ENCODE data around the gene CRTC1.
"Not testable (repeated sequence)": the region's sequence is repeated elsewhere in the genome, so short reads cannot be mapped to it uniquely, and the experiment has no call there.

The CRTC1 gene

GRCh38 chr19:18704054-18704453 is 20.6 kb downstream of the CRTC1 start:
- no peak for DNase-seq

- peak; percentile 41 for DNase-seq
Measured at GRCh38 chr19:18704971-18705370, 21.5 kb downstream of the CRTC1 start.

- no peak for DNase-seq
Measured at GRCh38 chr19:18708452-18709231, 25.2 kb downstream of the CRTC1 start.

GRCh38 chr19:18709546-18709945 is 26.1 kb downstream of the CRTC1 start:
- no peak for DNase-seq

- DNase-seq = no peak
Measured at GRCh38 chr19:18710186-18710585, 26.7 kb downstream of the CRTC1 start.

- DNase-seq = peak; percentile 31
Measured at GRCh38 chr19:18710996-18711751, 27.7 kb downstream of the CRTC1 start.

GRCh38 chr19:18711893-18712292 is 28.4 kb downstream of the CRTC1 start:
- DNase-seq = no peak

- DNase-seq = peak; percentile 77
Measured at GRCh38 chr19:18712981-18713380, 29.5 kb downstream of the CRTC1 start.

- no peak for DNase-seq
Measured at GRCh38 chr19:18713550-18714117, 30.2 kb downstream of the CRTC1 start.

GRCh38 chr19:18715416-18715815 is 31.9 kb downstream of the CRTC1 start:
- DNase-seq = no peak

GRCh38 chr19:18716857-18717256 is 33.4 kb downstream of the CRTC1 start:
- DNase-seq = no peak

GRCh38 chr19:18717601-18718000 is 34.1 kb downstream of the CRTC1 start:
- DNase-seq = no peak

- no peak for DNase-seq
Measured at GRCh38 chr19:18718015-18718526, 34.6 kb downstream of the CRTC1 start.

- no peak for DNase-seq
Measured at GRCh38 chr19:18718846-18719458, 35.5 kb downstream of the CRTC1 start.

- DNase-seq = no peak
Measured at GRCh38 chr19:18719541-18719940, 36.1 kb downstream of the CRTC1 start.

- peak; percentile 57 for DNase-seq
Measured at GRCh38 chr19:18723871-18724377, 40.4 kb downstream of the CRTC1 start.

- DNase-seq = peak; percentile 19
Measured at GRCh38 chr19:18725841-18726770, 42.6 kb downstream of the CRTC1 start.

GRCh38 chr19:18726846-18727245 is 43.4 kb downstream of the CRTC1 start:
- DNase-seq = no peak

- DNase-seq = not testable (repeated sequence)
Measured at GRCh38 chr19:18727602-18728001, 44.1 kb downstream of the CRTC1 start.

- DNase-seq = no peak
Measured at GRCh38 chr19:18729933-18730530, 46.6 kb downstream of the CRTC1 start.

GRCh38 chr19:18730885-18731513 is 47.5 kb downstream of the CRTC1 start:
- no peak for DNase-seq
